Activated T-helper 2 cell treated with anti-CD3 and anti-CD28 coated beads, Interferon-gamma antibody, Interleukin-2, Interleukin-4, amounts not matched to agents 10 μg/mL and 5 μg/mL and 100 μg/mL, durations not matched to agents 14 hours and 24 hours and 36 hours (primary cell): ENCODE measurements around the gene CGNL1. TPM values are rescaled to one million over a fixed set of nuclear protein-coding genes. Genes with fewer than 3 reads are reported as not detected.

Experiments used
- DNase-seq: peaks from one replicate; pipeline ENCODE4 v3.0.0; 2021; ENCODE audit warnings: low spot score
- H3K27ac Mint-ChIP-seq: one replicate; pipeline ENCODE4 v1.8.0; 2021; ENCODE audit warnings: mixed read lengths
- H3K27me3 Mint-ChIP-seq: one replicate; pipeline ENCODE4 v1.8.0; 2021; ENCODE audit warnings: low read depth, mixed read lengths
- H3K36me3 Mint-ChIP-seq: one replicate; pipeline ENCODE4 v1.8.0; 2021; ENCODE audit warnings: low read depth, mixed read lengths
- H3K4me1 Mint-ChIP-seq: one replicate; pipeline ENCODE4 v1.8.0; 2021; ENCODE audit warnings: low read depth, mixed read lengths
- H3K4me3 Mint-ChIP-seq: one replicate; pipeline ENCODE4 v1.8.0; 2021; ENCODE audit warnings: low read depth, mild to moderate bottlenecking, moderate library complexity, mixed read lengths
- H3K9me3 Mint-ChIP-seq: one replicate; pipeline ENCODE4 v1.8.0; 2021; ENCODE audit warnings: mixed read lengths
- intact Hi-C: fragments of 100-400 bp; cut with micrococcal nuclease; formaldehyde crosslinking; loops from one replicate; pipeline ENCODE4 v1.15.1; 2023
- total RNA-seq: library from RNA; stranded (reverse); gene quantifications from 2 replicates; pipeline ENCODE4 v1.2.3, GENCODE V29; 2022

CGNL1 gene
- total RNA-seq: not detected in 2 replicates

GRCh38 chr15:57375827-57376695, at the start of gene CGNL1:
Gene CGNL1, plus strand, starts transcription at chr15:57376505. Its CDS starts 61,495 bp downstream, at chr15:57438000.
- Mint-ChIP-seq H3K27me3 (peaks cover 52% of the 10 kb centered on the region), H3K4me1 (peaks cover 3% of the 10 kb centered on the region), H3K4me3 (peak within 1 kb of the TSS; percentile 35), H3K9me3 (no peaks in the 10 kb centered on the region), H3K36me3 (no peaks in the 10 kb centered on the region), H3K27ac (no peak within 1 kb of the TSS)
- intact Hi-C loops: no loop called here
- DNase-seq: no peak

GRCh38 chr15:57327985-57328471, 48.3 kb upstream of the CGNL1 start:
- intact Hi-C loops: no loop called here
- Mint-ChIP-seq H3K27ac (no peak overlapping the region), H3K9me3 (no peaks in the 10 kb centered on the region), H3K36me3 (no peaks in the 10 kb centered on the region), H3K4me1 (peaks cover 5% of the 10 kb centered on the region), H3K27me3 (peaks cover 2% of the 10 kb centered on the region), H3K4me3 (no peak overlapping the region)
- no peak for DNase-seq

- Mint-ChIP-seq H3K4me3 (no peak overlapping the region), H3K4me1 (peaks cover 5% of the 10 kb centered on the region), H3K27me3 (peaks cover 2% of the 10 kb centered on the region), H3K9me3 (no peaks in the 10 kb centered on the region), H3K27ac (no peak overlapping the region), H3K36me3 (no peaks in the 10 kb centered on the region)
- intact Hi-C loops: no loop called here
- DNase-seq: no peak
Observed at GRCh38 chr15:57328479-57328878, 47.8 kb upstream of the CGNL1 start.

GRCh38 chr15:57328897-57329296, 47.4 kb upstream of the CGNL1 start:
- Mint-ChIP-seq H3K36me3 (no peaks in the 10 kb centered on the region), H3K9me3 (no peaks in the 10 kb centered on the region), H3K27ac (no peak overlapping the region), H3K4me3 (no peak overlapping the region), H3K4me1 (peaks cover 5% of the 10 kb centered on the region), H3K27me3 (peaks cover 2% of the 10 kb centered on the region)
- intact Hi-C loops: no loop called here
- DNase-seq: no peak

GRCh38 chr15:57329582-57330367, 46.5 kb upstream of the CGNL1 start:
- Mint-ChIP-seq H3K36me3 (no peaks in the 10 kb centered on the region), H3K27me3 (peaks cover 3% of the 10 kb centered on the region), H3K4me1 (peaks cover 5% of the 10 kb centered on the region), H3K9me3 (no peaks in the 10 kb centered on the region), H3K4me3 (no peak overlapping the region), H3K27ac (no peak overlapping the region)
- no peak for DNase-seq
- intact Hi-C loops: no loop called here

- DNase-seq: no peak
- H3K9me3 Mint-ChIP-seq: no peaks in the 10 kb centered on the region
- no peaks in the 10 kb centered on the region for H3K36me3 Mint-ChIP-seq
- intact Hi-C loops: no loop called here
- no peak overlapping the region for H3K4me3 Mint-ChIP-seq
- H3K27ac Mint-ChIP-seq: no peak overlapping the region
- H3K27me3 Mint-ChIP-seq: peaks cover 5% of the 10 kb centered on the region
- peaks cover 5% of the 10 kb centered on the region for H3K4me1 Mint-ChIP-seq
Observed at GRCh38 chr15:57330619-57331340, 45.5 kb upstream of the CGNL1 start.

GRCh38 chr15:57332326-57332725, 44.0 kb upstream of the CGNL1 start:
- Mint-ChIP-seq H3K4me1 (peaks cover 5% of the 10 kb centered on the region), H3K4me3 (no peak overlapping the region), H3K9me3 (no peaks in the 10 kb centered on the region), H3K27me3 (peaks cover 5% of the 10 kb centered on the region), H3K36me3 (no peaks in the 10 kb centered on the region), H3K27ac (no peak overlapping the region)
- no peak for DNase-seq
- intact Hi-C loops: no loop called here

GRCh38 chr15:57333487-57333886, 42.8 kb upstream of the CGNL1 start:
- no peak overlapping the region for H3K27ac Mint-ChIP-seq
- H3K27me3 Mint-ChIP-seq: peaks cover 4% of the 10 kb centered on the region
- H3K4me1 Mint-ChIP-seq: peaks cover 5% of the 10 kb centered on the region
- no peak for DNase-seq
- H3K9me3 Mint-ChIP-seq: no peaks in the 10 kb centered on the region
- H3K4me3 Mint-ChIP-seq: no peak overlapping the region
- intact Hi-C loops: no loop called here
- no peaks in the 10 kb centered on the region for H3K36me3 Mint-ChIP-seq

GRCh38 chr15:57334257-57334656, 42.0 kb upstream of the CGNL1 start:
- no peak for DNase-seq
- Mint-ChIP-seq H3K36me3 (no peaks in the 10 kb centered on the region), H3K4me1 (peaks cover 5% of the 10 kb centered on the region), H3K9me3 (no peaks in the 10 kb centered on the region), H3K4me3 (no peak overlapping the region), H3K27ac (no peak overlapping the region), H3K27me3 (peaks cover 2% of the 10 kb centered on the region)
- intact Hi-C loops: no loop called here

- peaks cover 2% of the 10 kb centered on the region for H3K27me3 Mint-ChIP-seq
- no peak overlapping the region for H3K27ac Mint-ChIP-seq
- no peaks in the 10 kb centered on the region for H3K36me3 Mint-ChIP-seq
- no peak overlapping the region for H3K4me3 Mint-ChIP-seq
- H3K9me3 Mint-ChIP-seq: no peaks in the 10 kb centered on the region
- DNase-seq: no peak
- peaks cover under 1% of the 10 kb centered on the region for H3K4me1 Mint-ChIP-seq
- intact Hi-C loops: no loop called here
Observed at GRCh38 chr15:57335293-57335715, 41.0 kb upstream of the CGNL1 start.

GRCh38 chr15:57335719-57336118, 40.6 kb upstream of the CGNL1 start:
- DNase-seq: no peak
- H3K4me3 Mint-ChIP-seq: no peak overlapping the region
- H3K27me3 Mint-ChIP-seq: peaks cover 2% of the 10 kb centered on the region
- H3K4me1 Mint-ChIP-seq: no peaks in the 10 kb centered on the region
- no peaks in the 10 kb centered on the region for H3K9me3 Mint-ChIP-seq
- H3K36me3 Mint-ChIP-seq: no peaks in the 10 kb centered on the region
- intact Hi-C loops: no loop called here
- no peak overlapping the region for H3K27ac Mint-ChIP-seq

- Mint-ChIP-seq H3K36me3 (no peaks in the 10 kb centered on the region), H3K4me3 (no peak overlapping the region), H3K27ac (no peak overlapping the region), H3K27me3 (peaks cover 7% of the 10 kb centered on the region), H3K9me3 (no peaks in the 10 kb centered on the region), H3K4me1 (no peaks in the 10 kb centered on the region)
- no peak for DNase-seq
- intact Hi-C loops: no loop called here
Observed at GRCh38 chr15:57337868-57338411, 38.4 kb upstream of the CGNL1 start.
